NCI-H1694 treated with DMSO at 0.1 percent for 48 hours (cell line): ENCODE data around the gene KCNQ1.

Experiments used
- DNase-seq: peaks from one replicate; lab custom pipeline; 2025; lab: John Stamatoyannopoulos, UW

The KCNQ1 gene

DNA sequence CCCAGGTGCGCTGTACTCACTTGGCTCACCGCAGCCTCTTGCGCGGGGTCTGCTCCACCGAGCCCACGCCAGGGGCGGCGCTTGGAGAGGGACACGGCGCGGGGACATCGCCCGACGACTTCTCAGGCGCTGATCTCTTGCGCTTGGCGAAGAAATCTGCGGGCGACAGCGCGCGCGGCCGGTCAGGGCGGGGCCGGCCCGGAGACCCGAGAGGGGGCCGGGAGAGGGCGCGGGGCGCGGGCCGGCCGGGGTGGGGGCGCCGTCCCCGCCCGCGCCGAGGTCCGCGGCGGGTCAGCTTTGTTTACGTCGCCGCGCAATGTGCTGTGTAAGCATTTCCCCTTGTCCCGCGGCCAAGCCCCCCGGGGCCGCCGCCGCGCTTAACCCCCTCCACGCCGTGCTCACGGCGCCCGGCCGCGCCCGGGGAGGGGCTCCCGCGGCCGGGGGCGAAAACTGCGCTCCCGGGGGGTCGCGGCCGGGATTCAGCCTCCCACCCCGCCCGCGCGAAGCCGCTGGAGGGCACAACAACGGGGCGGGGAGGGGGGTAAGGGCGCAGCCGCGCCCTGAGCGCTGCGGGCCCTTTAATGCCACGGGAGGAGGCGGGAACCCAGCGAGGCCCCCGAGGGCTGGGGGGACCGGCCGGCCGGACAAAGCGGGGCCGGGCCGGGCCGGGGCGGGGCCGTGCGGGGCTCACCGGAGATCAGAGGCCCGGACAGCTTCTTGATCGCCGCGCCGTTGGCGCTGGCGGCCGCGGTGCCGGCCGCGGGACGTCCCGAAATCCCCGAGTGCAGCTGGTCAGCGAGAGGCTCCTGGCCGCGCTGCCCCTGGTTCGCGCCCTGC, 439.4 kb downstream of the KCNQ1 start:
- no peak for DNase-seq

DNA sequence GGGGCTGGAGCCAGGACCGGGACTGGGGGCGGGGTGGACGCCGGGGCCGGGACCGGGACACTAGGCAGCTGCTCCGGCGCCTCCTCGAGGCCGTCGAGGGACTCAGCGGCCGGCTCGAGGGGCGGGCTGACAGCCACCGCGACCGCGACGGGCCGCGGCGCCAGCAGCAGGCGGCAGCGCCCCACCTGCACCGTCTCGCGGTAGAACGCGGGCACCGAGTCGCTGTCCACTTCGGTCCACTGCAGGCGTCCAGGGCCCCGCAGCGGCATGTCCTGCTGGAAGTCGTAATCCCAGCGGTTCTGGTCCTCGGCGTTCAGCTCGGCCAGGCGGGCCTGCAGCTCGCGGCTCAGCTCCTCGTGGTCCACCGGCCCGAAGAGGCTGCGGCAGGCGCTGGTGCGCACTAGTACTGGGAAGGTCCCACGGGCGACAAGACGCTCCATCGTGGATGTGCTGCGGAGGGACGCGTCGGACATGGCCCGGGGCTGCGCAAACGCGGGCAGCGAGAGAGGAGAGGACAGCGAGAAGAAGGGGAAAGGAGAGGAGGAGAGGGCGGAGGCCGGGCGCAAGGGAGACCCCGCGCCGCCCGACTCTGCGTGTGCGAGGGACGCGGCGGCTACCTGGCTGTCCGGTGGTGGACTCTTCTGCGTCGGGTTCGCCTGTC, 440.3 kb downstream of the KCNQ1 start:
- peak; percentile 3 for DNase-seq

DNA sequence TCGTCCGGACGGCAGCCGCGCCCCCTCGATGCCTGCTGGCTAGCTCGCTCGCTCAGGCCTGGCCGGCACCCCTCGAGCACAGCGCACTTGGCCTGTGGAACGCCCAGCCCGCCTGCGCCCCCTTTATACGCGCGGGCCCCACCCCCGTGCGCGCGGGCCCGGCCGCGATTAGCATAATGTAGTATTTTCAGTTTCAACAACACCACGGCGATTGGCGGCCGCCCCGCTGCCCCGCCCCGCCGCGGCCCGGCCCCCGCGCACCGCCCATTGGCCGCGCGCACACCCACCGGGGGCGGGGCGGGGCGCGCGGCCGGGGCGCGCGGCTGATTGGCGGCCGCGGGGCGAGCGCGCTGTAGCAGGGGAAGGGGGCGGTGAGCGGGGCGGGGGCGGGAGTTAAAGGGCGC, 440.9 kb downstream of the KCNQ1 start, which contains the start of gene CDKN1C:
Gene CDKN1C, minus strand, starts transcription at position 98 of the 404 bp plus-strand sequence. CDS start 319 bp downstream, outside the sequence.
- peak; percentile 43 for DNase-seq

DNA sequence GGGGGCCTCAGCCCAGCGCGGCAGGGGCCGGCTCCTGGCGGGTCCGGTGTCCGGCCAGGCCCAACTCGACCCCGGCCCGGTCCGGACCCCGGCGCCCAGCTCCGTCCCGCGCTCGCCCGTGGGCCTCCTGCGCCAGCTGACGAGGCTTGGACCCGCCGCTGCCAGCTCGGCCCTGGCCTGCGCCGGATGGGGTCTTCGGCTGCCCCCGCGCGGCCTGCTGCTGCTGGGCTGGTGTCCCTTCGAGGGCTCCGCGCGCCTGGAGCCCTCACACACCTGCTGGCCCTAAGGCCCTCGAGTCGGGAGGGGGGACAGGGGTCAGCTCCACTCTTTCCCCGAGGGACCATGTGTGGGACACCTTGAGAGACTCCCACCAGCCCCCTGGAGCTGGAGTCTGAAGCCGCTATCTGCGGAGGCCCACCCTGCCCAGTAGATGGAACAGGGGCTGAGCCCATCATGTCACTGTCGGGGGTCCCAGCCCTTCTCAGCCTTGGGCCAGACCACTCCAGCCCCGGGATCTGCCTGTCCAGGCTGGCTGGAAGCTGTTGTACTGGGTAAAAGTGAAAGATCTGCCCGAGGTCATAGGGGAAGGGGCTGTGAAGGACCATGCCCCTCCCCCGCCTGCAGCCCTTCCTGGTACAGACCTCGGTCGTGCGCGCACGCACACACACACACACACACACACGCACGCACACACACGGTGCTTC, 441.5 kb downstream of the KCNQ1 start:
- DNase-seq: no peak

DNA sequence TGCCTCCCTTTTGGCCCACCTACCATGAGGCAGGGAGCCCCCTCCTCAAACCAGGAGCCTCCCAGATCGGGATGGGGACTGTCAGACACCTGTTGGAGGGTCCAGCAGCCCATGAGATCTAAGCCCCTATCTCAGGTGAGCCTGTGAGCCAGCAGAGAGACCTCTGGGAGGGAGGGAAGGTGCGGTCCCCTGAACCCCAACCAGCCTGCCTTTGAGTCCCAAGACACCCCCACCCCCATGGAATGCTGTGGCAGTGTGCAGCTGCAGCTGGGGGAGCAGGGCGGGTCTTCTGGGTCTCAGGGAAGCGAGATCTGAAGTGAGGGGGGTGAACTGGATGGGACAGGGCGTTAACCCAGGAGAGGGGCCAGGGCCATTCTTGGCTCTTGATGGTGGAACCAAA, 442.1 kb downstream of the KCNQ1 start:
- DNase-seq: no peak

DNA sequence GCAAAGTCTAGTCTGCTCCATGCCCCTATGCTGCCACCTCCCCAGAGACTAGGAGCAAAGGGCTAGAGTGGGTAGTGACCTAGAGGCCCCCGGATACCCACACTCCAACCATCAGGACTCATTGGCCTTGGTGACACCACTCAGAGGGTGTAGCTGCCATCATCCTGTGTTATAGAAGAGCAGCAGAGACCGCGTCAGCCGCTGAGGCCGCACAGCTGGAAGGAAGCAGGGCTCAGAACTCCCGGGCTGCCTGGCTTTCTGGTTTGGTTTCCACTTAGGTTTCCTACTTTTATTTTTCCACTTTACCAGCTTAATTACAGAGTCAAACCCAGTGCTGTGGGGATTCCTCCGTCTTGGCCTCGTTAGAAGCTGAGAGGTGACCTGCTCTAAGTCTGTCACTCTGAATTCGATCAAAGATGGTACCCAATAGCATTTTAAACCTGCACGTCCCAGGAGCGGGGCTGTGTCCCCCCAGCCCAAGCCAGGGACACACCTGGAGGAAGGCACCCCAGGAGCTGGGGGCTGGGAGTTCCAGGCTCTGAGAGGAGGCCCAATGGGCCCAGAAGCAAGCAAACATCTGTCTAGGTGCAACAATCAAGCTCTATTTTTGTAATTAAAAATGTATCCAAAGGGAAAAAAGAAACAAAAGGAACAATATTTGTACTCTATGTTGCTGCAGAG, 442.8 kb downstream of the KCNQ1 start:
- no peak for DNase-seq

DNA sequence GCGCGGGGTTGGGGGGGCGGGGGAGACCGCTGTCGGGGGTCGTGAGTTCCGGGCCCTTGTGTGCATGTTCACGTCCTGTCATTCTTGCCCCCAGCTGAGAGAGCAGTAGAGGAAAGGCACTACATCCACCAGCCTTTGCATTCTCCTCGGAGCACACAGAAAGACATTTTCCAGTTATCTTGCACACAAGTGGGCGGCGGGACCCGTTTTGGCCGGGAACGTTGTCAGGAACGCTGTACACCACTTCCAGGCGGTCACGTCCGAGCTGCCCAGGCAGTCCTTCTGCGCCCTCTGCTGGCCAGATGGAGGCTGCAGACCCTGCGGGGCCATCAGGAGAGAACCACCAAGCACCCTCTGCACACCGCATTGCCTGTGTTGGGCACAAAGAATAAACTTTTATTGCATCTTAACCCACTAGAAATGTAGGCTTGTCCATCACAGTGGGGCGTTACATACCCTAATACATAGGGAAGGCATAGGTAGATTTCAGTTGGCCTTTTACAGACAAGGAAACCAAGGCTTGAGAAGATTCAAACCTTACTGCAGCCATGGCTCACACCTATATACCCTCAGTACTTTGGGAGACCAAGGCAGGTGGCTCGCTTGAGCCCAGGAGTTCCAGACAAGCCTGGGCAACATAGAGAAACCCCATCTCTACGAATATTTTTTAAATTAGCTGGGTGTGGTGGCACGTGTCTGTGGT, 443.6 kb downstream of the KCNQ1 start:
- peak; percentile 30 for DNase-seq

DNA sequence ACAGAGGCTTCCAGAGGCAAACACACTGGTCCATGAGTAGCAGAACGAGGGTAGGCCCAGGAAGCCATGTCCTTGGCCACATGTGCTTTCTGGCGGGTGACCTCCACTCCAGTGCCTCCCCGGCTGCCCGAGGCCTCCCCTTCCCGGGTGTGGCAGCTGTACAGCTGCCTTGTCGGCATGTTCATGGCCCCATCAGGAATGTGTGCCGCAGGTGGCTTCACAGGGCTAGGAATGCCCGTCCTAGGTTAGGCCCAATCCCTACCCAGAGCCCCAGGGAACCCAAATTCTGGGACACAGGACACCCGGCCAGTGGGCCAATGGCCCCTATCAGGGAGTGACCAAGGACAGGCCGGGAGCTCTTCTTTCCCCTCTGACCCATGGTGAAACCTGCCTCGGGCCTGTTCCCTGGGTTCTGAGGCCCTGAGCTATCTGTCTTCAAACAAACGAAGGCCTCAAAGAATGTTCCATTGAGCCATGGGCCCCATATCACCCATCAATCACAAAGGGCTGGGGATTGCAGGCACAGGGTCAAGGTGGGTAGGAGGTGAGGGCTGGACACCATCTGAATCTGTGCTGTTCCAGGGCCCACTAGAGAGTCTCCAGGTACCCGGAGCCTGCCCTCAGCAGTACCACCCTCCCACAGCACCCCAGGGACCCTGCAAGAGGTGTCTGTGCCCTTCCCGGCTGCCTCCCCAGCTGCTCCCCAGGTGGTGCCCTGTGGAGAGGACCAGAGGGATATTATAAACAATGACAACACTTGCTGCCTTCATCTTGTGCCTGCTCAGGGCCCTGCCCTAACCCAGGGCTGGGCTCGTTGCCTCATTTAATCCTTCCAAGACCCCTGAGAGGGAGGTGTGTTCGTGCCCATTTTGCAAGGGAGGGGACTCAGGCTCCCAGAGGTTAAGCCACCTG, 444.8 kb downstream of the KCNQ1 start:
- DNase-seq: no peak

DNA sequence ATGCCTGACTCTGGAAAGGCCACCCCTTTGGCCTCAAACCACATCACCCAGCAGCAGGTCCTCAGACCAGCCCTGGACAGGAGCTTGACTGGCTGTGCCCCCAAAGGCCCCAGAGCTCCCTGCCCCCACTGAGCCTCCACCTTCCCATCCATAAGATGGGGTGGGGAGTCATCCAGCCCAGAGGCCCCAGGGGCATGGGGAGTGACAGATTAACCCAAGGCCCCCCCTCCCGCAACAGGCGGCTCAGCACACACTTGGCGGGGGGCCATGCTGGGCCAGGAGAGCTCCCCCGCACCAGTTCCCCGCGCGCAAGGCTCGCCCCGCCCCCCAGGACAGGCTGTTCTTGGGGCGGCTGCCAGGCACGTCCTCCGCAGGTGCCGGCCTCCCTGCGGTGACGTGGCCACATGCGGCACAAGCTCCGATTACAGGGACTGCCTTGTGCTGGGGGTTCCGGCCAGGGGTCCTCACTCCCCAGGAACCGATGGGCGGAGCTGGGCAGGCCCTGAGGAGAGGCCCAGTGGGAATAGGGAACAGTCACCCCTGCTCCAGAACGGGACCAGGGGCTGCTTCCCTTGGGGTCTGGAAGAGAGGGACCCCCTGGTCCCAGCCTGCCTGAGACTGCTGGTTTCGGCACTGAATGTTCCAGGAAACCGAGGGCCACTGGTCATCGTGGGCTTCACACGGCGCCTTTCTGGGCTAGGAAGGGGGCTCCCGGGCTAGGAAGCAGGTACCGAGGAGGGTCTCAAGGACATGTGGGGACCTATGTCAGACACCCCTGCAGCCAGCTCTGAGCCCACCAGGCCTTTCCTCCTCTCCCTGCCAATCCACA, 445.9 kb downstream of the KCNQ1 start:
- DNase-seq: no peak

DNA sequence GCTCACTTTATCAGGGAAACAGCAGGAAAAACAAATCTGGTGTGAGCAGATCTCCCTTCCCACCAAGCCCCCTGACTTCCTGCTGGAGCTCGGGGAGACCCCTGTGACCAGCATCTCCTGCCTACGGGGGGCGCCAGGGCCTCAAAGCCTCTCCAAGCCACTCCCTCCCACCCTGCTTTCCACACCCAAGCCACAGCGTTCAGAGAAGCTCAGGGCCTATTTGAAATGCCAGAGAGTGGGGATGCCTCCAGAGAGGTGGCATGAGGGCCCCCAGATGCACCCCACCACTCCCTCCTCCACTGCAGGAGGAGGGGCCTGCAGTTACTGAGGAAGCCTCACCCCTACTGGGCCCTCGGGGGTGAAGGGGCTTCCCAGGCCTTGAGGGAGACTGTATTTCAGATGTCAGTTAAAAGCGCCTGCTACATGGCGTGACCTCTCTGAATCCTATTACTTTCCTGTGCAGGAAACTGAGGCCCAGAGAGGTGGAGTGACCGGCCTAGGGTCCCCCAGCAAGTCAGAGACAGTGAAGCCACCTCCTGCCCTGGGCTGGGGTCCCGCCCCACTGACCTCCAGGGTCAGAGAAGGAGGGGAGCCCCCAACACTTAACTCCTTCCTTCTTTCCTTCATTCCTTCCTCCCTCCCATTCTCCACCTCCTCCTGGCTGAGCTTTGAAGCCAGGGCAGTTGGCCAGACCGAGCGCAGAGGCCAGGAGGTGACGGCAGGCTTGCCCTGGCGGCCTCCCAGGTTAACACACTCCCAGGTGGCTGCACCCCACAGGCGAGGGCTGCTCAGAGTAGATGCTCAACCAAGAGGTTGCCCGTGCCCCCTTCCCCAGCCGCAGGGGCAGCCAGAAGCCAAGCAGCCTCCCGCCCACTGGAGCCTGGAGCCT, 446.8 kb downstream of the KCNQ1 start:
- DNase-seq: peak; percentile 26

DNA sequence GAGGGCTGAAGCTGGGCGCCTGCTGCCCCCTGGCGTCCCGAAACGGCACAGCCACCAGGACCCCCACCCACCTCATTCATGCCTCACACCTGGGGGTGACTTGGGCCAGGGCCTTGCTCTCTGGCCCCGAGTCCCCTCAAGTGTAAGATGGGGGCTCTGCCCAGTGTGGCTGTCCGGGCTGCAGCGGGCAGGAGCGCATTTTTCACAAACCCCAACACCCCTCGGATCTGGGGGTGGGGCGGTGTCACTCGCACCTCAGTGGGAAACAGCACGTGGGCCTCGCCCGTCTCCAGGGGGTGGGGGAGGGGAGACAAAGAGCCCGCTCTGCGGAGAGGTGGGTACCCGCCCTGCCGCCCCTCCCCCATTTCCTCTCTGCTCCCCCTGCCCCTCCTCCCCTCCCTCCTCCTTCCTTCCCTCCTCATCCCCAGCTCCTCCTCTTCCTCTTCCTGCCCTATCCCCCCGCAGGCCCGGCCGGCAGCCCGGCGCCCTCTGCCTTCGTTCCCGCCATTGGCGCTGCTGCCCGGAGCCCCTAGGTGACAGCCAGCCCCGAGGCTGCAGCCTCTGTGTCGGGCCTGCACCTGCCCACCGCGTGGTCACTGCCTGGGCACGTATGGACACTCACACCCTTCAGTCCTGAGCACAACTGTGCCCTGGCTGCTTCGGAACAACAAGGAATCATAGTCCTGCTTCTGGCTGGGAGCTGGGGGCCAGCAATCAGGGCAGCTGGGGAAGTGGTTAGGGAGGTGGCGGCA, 447.6 kb downstream of the KCNQ1 start:
- DNase-seq: peak; percentile 39

DNA sequence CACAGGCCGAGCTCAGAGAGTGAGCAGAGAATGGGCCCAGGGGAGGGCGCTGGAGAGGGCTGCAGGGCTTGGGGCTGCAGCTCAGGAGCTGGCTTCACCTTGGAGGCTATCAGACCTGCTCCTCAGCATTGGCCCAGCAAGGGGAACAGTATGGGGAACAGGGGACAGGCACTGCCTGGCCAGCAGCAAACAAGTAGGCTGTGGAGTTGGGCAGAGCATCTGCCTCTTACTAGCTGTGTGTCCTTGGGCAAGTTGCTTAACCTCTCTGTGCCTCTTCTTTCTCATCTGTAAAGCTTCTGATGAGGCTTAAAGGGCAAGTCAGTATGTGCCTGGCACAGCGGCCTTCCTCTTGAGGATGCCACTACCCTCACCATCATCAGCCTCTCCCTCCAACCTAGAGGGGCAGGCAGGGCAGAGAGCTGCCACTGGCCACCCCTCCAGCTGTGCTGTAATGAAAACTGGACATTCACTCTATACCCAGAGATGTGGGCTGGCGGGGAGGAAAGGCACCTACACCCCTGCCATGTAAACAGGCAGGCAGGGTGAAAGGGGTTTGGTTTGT, 448.2 kb downstream of the KCNQ1 start:
- DNase-seq: no peak

DNA sequence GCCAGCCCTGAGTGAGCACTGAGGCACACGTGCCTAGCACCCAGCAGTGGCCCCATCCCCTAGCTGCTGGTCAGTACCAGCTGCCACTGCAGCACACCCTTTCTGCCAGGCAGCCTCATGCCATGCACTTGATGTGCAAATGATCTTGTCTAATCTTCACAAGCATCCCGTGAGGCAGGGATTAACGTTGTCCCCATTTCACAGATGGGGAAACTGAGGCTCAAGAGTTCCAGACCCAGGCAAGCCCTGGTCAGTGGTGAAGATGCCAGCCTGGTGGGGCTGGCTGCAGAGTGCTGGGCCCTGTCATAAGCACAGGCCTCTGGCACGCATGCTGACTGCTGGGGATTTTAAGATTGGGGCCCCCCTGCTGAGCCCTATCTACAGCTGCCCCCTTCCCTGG, 449.1 kb downstream of the KCNQ1 start:
- DNase-seq: no peak

DNA sequence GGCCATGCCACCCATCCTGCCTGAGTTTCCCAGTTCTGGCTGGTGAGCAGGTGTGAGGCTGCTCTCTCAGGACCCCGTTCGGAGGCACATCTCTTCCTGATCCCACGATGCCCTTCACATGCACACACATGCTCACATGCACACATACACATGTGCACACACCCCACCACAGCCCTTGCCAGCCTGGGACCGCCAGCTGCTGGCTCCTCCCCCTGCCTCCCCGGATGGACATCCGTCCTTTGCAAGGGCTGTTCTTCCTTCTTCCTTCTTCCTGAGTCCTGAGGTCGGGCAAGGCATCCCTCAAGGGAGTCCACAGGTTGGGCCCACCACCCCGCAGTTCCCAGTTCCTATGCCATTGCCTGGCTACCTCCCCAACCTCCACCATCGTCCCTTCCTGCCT, 451.2 kb downstream of the KCNQ1 start:
- no peak for DNase-seq

DNA sequence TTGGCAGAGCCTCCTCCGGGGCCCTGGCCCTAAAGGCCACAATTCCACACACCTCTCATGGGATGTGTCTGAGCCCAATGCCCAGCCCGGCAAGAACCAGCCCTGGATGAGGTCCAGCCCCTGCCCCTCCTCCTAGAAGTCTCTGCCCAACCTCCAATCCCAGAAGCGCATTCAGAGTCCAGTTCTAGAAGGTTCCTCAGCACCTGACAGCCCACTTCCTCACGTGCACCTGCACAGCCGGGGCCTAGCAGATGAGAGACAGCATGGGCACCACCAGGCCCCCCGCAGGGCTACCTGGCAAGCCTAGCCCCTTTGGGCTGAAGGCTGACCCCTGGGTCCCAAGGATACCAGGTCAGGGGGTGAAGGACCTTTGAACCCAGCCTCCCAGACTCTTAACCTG, 452.2 kb downstream of the KCNQ1 start:
- DNase-seq: no peak

DNA sequence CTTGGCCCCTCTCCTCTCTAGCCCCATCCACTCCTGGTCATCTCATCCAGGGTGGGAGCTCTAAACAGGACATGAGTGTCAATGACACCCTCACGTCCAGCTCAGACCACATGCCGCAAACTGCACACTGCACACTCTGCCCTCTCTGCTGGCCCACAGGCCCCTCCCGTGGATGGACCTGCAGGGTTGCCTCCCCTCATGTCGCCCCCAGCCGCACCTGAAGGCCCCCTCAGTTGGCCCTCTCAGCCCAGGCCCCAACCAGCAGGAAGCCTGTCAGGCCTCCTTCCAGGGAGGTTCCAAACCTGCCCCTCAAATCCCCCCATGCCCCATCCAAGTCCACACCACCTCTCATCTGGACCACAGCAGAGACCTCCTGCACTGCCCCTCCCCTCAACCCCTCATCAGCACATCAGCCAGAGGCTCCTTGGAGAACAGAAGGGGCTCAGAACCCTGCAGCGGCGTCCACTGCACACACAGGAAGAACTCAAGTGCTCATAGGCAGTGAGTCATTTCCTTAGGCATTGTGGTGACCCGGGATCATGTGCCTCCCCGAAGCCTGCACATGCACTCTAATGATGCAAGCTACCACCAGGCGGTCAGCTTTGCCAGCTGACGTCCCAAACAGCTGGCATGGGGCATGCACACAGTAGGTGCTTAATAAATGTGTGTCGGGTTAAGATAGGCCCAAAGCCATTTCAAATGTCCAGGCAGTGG, 453.7 kb downstream of the KCNQ1 start:
- no peak for DNase-seq
